Astrocyte of the spinal cord (primary cell): ENCODE data around the gene NCOA5.

ENCODE experiments used
- DNase-seq: peaks from one replicate; pipeline ENCODE4 v3.0.0; 2011; ENCODE audit warnings: low read depth, low spot score
- H3K4me3 ChIP-seq: 2 replicates; pipeline ENCODE4 v1.5.1; 2011; ENCODE audit warnings: low read depth, mild to moderate bottlenecking, low read length, moderate library complexity
- in situ Hi-C: cut with HindIII; loops from 2 replicates; pipeline ENCODE4 v1.10.0; 2017; ENCODE audit warnings: low sequenced_read_pairs
- TF ChIP-seq, protein P1 (sequence below): IDR thresholded peaks from 2 replicates; pipeline ENCODE4 v1.5.1; 2012; ENCODE audit warnings: low read depth, mild to moderate bottlenecking, low read length, inconsistent platforms

The NCOA5 gene

DNA sequence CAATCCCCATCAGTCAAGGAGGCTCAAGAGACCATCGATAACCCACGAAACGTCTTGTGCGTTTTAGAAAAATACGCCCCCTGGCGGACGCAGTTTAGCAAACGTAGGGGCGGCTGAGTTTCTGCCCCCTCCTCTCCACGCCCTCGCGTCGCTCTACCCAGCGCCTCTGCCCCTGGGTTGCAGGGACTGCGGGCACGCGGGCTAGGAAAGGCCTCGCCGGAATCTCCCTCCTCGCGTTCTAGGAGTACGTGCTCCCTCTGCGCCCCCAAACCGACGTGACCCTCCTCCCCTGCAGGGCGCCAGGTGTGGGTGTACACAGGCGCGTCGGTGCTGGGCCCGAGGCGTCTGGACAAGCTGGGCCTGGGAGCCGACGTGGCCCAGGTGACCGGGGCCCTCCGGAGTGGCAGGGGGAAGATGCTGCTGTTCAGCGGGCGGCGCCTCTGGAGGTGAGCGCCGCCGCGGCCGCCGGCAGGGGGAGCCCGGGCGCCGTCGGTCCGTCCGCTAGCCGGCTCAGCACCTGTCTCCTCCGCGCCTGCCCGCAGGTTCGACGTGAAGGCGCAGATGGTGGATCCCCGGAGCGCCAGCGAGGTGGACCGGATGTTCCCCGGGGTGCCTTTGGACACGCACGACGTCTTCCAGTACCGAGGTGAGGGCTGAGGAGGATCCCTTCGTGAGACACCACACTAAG lies 75.8 kb downstream of the NCOA5 start:
- TF ChIP-seq, protein P1, sequence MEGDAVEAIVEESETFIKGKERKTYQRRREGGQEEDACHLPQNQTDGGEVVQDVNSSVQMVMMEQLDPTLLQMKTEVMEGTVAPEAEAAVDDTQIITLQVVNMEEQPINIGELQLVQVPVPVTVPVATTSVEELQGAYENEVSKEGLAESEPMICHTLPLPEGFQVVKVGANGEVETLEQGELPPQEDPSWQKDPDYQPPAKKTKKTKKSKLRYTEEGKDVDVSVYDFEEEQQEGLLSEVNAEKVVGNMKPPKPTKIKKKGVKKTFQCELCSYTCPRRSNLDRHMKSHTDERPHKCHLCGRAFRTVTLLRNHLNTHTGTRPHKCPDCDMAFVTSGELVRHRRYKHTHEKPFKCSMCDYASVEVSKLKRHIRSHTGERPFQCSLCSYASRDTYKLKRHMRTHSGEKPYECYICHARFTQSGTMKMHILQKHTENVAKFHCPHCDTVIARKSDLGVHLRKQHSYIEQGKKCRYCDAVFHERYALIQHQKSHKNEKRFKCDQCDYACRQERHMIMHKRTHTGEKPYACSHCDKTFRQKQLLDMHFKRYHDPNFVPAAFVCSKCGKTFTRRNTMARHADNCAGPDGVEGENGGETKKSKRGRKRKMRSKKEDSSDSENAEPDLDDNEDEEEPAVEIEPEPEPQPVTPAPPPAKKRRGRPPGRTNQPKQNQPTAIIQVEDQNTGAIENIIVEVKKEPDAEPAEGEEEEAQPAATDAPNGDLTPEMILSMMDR: peak; percentile 71
- in situ Hi-C loops: no loop called here
- peak; percentile 26 for DNase-seq
- H3K4me3 ChIP-seq: no peak overlapping the region

DNA sequence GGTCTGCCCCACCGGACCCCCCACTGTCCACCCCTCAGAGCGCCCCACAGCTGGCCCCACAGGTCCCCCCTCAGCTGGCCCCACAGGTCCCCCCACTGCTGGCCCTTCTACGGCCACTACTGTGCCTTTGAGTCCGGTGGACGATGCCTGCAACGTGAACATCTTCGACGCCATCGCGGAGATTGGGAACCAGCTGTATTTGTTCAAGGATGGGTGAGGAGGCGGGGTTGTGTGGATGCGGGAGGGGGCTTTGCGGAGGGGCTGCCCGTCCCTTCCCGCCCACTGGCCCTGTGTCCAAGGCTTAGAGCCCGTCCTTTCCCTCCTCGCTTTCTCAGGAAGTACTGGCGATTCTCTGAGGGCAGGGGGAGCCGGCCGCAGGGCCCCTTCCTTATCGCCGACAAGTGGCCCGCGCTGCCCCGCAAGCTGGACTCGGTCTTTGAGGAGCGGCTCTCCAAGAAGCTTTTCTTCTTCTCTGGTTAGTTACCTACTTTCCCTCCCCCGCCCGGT lies 76.4 kb downstream of the NCOA5 start:
- H3K4me3 ChIP-seq: no peak overlapping the region
- no peak for DNase-seq
- TF ChIP-seq, protein P1: no peak
- in situ Hi-C loops: no loop called here

DNA sequence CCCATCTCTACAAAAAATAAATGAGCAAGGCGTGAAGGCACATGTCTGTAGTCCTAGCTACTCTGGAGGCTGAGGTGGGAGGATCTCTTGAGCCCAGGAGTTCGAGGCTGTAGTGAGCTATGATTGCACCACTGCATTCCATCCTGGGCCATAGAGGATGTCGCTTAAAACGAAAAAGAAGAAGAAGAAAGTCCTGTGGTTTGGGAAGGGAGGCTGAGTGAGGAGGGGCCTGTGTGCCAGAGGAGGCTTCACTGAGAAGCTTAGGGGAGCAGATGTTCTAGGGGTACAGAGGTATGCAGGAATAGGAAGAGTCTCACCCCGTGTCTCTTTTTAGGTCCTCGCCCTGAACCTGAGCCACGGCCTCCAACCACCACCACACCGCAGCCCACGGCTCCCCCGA lies 76.8 kb downstream of the NCOA5 start:
- TF ChIP-seq, protein P1: no peak
- in situ Hi-C loops: no loop called here
- no peak for DNase-seq
- H3K4me3 ChIP-seq: no peak overlapping the region

DNA sequence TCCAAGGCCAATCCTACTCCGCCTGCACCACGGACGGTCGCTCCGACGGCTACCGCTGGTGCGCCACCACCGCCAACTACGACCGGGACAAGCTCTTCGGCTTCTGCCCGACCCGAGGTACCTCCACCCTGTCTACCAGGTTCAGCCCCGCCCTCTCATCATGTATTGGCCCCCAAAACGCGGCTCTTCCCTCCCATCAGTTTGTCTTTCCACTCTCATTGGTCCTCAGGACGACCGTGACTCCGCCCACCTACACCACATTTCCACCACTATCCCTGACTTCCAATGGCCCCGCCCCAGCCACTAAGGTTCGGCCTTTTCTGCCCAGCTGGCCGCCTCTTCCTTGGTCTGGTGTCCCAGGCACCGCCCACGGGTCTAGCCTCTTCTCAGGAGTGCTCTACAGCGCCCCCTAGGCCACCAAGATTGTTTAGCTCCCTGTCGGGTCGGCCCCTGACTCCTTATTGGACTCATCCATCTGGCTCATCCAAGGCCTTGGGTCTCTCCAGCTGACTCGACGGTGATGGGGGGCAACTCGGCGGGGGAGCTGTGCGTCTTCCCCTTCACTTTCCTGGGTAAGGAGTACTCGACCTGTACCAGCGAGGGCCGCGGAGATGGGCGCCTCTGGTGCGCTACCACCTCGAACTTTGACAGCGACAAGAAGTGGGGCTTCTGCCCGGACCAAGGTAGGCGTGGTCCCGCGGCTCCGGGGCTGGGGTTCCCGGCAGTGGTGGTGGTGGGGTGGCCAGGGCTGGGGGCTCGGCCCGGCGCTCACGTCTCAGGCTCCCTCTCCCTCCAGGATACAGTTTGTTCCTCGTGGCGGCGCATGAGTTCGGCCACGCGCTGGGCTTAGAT lies 77.9 kb downstream of the NCOA5 start:
- in situ Hi-C loops: no loop called here
- TF ChIP-seq, protein P1: peak; percentile 26
- DNase-seq: no peak
- no peak overlapping the region for H3K4me3 ChIP-seq
